Non-pigmented ciliary epithelial cell (primary cell): ENCODE data around the gene NBEA.
A peak's percentile ranks its signal among the peaks of the same experiment; 100 is the strongest.

Experiments used
- DNase-seq: peaks from one replicate; pipeline ENCODE4 v3.0.0-alpha.2; 2010; ENCODE audit warnings: low read depth

Gene NBEA

DNA sequence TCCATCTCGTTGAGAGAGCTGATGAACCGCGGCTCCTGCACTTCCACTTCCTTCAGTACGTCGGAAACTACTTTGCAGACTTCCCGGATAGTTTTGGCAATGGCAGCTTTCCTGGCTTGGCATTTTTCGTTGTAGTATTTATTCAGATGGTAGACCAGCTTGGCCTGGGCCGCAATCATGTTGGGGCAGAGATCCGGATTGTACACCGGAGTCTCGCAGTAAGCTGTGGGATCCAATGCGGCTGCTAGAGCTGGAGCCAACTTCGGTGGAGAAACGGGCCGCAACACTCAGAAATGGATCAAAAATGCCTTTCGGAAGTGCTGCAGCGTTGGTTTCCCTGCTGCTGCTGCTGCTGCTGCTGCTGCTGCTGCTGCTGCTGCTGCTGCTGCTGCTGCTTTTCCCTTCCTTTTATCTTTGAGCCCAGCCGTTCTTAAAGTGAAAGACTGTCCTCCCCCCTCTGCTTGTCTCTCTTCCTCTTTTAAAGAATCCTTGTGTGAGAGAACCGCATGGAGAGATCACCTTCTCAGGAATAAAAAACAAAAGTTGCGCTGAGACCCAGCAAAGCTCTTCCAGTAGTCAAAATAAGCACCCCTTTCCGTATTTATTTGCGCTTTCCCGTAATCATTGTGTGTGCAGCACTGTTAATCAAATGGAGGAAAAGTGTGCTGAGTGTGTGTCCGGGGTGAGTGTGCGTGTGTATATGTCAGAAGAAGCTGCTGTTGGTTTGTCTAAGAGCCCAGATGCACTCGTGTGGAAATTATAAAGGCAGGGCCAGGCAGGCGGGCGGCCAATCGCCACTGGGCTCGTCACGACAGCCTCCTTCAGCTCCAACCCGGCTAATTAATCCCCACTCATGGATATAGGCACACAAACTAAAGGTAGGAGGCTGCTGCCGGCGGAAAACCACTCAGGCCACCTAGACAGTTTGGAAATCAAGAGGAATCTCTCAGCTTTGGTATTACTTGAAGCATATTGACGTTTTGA, 534.2 kb downstream of the NBEA start, which contains the start of gene MAB21L1:
Gene MAB21L1 (minus strand): TSS at position 730 of the 984 bp plus-strand sequence. CDS start 551 bp downstream, at position 179.
- DNase-seq, result no peak

DNA sequence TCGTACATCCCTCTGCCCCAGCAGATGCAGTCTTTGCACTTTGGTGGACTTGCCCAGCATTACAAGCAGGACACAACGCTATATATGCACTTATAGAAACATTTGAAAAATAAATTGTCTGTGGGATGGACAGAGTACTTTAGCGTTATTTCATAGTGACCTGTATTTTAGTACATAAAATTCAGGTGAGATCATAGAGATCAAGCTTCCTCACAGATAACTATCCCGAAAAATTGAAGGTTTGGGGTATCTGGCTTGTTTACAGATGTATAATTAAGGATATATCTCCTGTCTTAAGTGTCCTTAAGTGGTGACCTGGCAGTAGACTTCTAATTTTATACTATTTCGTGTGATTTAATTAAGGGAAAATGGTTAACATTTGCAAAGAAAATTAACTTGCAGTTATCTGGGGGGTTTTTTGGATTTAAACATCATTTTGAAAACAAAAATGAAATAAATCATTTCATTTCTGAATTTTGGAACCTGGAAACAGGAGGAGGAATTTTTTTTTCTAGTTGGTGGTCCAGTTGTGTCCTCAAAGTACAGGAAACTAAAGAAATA, 535.4 kb downstream of the NBEA start:
- no peak for DNase-seq

DNA sequence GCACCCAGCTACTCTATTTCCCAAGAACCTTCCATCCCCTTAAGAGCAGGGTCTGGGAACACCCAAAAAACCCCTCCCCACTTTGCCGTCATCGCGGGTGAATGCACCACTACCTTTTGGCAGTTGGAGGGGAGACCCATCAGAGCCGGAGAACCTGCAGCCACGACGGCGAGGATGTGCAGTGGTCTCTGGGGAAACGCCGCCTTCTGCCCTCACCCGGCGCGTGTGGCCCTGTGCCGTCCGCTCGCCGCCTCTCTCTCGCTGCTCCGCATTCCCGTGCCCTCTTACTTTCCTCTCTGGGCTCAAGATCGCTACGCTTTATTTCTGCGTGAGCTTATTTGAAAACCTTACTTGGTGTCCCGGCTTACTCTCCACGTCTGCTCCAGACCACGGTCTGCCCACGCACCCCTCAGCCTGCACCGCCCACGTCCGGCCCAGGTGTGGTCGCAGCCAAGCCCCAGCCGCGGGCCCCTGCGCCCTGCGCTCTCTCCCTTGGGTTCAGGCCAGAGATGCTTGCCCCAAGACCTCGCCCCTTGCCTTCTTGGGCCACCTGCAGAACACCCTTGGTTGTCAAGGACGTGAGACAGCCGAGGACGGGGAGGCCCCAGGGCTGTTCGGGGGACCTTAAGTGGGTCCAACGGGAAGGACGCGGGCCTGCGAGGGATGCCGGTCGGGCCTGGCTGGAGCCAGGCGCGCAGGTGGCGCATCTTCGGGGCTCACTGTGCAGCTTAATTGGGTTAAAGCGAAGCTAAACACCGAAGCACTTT, 536.4 kb downstream of the NBEA start:
- no peak for DNase-seq

DNA sequence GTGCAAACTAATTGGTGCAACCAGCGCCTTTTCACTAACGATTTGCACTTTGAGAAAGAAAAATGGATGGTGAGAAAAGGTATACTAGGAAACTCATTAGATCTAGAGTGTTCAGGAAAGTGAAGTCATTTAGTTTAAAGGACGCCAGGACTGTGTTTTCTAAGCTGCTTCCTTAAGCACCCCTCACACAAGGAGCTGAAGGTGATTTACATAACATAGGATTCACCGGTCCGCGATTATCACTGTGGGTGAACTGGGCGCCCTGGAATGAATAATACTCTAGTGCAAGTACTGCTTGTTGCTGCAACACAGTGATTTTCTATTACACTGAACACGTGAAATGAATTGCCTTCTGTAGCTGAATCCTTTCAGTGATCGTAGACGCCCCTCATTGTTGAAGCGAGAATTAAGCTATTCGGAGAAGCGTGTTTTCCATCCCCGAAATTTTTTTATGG, 537.0 kb downstream of the NBEA start:
- DNase-seq, result no peak

DNA sequence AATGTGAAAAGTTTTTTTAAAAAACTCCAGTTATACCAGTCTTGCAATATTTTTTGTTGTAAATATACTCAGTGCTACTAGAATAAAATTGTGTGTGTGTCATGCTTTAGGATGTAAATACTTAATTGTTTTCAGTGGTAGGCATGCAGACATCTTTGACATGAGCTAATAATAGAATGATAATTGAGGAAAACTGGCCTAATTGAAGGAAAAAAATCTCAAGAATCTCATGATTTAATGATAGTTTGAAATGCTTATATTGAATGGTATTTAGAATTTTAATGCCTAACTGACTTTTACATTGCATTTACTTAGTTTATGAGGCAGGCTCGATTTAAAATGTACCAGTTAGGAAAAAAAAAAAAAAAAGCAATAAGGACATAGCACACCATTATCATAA, 537.6 kb downstream of the NBEA start:
- DNase-seq, result no peak

DNA sequence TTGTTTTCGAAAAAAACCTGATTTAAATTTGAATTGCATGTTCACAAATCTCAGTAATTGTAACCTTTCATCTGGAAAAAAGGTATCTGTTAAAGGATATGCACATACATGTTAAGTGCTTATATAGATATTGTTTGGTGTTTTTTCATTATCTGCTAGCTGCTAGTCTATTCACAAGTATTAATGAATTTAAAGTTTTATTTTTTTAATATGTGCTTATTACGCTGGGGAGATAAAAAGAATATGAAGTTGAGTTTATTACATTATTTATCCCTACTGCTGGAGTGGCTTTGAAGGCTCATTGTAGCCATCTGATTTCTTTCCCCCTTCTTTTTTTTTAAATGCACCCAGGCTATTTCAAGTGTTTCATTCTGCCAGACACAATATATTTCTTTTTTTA, 538.3 kb downstream of the NBEA start:
- DNase-seq, result no peak

DNA sequence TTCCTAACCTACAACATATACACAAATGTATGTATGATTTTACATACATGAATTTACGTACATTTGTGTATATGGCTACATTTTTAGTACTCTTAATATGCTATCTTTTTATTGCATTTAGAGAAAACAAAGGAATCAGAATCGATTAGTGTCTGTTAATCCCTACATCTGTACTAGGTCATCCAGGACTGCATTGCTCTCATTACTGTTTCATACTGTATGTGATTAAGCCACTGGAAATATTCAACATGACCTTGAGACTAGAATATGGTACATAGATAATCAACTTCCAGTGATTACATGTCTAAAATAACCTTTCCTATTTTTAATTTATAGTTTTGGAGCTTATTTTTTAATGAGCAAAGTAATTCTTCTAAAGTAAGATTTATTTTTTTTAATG, 539.7 kb downstream of the NBEA start:
- DNase-seq, result no peak

DNA sequence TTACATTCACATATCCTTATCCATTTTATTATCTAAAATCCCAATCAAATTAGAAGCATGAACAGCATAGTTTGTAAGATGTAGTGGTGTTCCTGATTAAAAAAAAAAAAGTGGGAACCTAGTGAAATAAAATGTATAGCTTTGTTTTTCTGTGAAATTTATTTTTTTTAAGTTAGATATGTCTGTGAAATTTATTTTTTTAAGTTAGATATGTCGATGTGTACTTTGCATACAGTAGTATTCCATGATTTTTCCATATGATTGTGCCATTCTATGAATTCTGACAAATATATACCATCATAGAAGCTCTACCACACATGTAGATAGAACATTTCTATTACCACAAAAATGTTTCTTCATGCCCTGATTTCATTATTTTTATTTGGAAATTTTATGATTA, 540.5 kb downstream of the NBEA start:
- DNase-seq, result no peak

DNA sequence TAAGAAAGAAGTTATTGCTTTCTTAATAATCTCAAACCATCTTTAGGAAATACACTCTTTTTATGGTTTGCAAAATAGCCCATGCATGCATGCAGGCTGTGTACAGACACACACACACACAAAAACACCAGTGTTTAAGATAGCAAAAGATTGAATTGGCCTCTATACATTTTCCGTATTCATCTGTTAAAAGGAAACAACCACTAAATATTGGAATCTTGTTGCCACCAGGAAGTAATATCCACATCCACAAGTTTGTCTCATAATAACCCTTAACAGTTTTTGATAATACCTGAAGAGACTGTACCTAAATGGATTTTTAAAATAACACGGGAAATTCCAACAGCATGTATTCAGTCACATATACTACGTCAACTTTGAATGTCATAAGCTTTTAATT, 541.7 kb downstream of the NBEA start:
- DNase-seq, result no peak

DNA sequence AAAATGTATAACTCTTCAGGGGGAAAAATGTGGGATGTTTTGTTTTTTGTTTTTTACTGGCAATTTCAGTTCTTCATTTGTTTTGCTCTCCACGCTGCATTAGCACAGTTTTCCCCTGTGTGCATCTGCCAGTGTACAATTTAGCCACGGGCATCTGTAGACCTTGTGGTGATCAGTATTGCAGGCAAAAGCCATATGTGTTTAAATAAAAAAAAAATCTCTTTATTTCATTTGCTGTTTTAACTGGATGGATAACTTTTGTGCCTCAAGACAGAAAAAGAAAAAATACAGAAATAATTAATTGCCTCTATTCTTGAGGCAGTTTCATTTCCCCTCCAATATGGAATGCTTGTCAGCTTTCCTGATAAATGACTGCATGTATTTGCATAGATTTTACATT, 542.3 kb downstream of the NBEA start:
- DNase-seq, result no peak

DNA sequence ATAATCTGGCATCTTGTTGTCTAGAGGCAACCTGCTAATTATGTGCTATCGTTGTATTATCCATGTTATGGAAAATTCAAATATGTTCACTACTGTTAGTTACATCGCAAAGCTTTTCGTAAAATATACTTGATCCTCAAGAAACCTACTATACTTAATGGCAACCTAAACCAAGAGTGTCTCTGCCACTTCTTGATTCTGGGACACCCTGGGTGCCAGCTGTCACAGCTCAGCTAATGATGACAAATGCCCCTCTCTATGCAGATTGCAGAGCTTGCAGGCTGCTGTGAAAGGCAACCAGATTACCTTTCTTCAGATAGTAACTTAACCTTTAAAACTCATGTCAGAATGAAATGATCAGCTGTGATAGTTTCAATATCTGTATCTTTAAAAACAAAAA, 543.4 kb downstream of the NBEA start:
- no peak for DNase-seq

DNA sequence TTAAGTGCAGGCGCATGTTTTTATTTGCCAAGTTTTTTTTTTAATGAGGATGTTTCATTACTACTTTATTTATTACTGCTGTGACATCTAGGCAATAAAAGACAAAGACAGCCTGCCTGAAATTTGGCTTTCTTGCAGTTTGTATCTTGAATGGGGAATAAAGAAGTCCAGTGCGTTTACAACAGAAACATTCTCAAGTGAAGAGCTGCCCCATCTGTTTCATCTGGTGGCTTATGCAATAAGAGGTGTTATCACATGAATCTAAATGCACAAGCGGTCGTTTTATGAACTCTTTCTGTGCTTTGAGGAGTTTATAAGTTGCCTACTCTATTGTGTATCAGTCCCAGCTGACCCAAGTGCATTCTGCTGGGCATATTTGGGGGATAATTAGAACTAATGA, 547.0 kb downstream of the NBEA start:
- no peak for DNase-seq

DNA sequence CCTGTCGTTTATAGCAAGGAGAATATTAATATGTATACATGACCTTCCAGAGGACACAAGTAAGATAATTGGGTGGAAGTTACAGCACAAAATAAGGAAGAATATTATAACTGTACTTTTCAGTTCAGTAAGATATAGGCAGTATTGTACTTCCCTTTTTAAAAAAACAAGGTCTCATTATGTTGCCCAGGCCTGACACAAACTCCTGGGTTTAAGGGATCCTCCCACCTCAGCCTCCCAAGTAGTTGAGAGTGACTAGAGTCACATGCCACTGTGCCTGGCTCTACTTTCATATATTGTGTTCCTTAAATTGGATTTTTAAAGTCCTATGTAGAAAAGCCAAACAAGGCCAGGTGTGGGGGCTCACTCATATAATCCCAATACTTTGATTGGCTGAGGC, 553.9 kb downstream of the NBEA start:
- DNase-seq, result no peak

DNA sequence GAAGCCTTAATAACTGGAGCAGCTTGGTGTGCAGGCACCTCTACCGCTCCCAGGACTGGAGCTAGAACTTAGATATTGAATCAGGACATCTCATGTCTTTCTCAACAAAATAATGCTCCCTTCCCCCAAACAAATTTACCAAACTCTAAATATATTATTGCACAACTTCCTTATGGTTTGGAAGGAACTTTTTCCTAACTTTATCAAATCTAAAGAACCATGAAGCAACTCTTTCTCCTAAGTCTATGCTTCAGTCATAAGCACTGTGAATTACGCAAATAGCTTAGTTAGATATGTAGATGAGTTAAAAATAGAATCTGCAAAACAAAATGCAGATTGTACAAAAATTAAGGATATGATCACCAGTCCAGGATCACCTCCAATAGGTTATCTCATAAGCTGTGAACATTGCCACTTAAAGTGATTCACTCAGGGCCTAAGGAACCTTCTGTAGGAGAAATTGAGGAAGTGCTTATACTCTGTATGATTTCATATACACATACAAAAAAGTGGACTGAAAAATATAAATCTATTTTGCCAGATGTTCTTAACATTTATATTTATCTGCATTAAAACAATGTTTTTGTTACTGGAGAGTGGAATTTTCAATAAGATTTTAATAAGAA, 554.8 kb downstream of the NBEA start:
- no peak for DNase-seq

DNA sequence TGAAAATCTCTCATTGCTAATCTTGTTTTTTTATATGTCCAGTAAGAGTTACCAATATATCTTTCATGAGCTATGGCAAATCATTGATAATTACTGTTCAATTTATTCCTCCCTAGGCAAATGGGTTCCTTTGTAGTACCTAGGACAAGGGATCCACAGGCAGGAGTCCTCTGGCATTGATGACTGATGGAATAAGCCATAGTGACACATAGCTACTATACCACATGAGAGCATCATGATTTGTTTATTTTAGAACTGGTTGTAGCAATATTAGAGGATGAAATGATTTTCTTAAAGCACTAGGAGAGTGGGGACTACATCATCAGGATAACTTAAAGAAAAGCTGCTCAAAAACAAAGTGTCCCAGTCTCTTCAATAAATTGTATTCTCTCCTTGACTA, 556.2 kb downstream of the NBEA start:
- no peak for DNase-seq

DNA sequence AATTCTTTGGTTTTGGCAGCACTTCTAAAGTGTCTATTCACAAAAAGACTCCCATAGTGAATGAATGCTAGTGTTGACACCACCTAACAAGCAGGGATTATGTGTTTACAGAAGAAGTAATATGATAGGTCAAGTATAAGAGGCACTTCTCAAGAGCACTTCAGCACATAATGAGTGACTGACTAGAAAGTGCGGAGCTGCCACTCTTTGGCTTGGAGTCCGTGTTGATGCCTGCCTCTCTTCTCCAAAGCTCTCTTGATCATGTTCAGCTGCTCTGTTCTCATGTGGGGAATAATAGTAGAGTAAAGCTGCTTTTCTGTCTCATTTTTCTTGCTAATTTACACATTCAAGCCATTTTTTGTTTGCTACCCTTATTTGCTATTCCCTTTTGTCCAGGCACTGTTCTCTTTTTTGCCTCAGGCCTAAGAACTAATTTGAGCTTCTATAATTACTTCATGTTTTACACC, 557.2 kb downstream of the NBEA start:
- no peak for DNase-seq

DNA sequence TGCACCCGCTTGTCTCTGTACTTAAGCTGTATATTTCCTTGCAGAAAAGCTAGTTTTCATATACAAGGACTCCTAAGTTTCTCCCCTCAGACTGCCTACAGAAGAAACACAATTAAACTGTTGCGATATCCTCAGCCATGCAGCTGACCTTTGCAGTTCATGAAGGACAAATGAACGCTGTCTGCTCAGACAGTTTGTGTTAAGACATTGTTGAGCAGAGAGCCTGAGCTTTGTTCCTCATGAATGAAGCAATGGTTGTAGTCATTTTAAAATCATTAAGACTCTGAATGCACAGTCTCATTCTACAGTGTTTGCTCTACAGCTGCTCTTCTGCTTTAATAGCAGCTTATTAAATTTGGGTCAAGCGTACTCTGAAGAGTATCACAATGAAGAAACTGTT, 557.6 kb downstream of the NBEA start:
- no peak for DNase-seq

DNA sequence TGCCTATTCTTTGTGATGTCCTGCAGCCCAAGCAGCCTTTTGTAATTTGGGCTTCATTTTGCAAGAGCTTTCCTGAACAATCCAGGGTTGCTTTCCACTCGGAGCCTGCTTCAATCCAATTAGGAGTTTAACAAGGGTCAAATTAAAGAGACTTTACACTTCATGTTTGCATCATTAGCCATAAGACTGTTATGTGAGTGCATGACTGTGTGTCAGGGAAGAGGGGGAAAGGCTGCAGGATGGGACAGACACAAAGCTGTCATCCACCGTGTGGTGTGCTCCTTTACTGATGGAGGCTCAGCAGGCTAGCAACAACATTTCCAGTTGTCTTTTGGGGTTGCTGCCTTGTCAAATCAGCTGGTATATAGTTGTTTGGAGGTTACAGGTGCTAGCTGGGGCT, 558.1 kb downstream of the NBEA start:
- no peak for DNase-seq

DNA sequence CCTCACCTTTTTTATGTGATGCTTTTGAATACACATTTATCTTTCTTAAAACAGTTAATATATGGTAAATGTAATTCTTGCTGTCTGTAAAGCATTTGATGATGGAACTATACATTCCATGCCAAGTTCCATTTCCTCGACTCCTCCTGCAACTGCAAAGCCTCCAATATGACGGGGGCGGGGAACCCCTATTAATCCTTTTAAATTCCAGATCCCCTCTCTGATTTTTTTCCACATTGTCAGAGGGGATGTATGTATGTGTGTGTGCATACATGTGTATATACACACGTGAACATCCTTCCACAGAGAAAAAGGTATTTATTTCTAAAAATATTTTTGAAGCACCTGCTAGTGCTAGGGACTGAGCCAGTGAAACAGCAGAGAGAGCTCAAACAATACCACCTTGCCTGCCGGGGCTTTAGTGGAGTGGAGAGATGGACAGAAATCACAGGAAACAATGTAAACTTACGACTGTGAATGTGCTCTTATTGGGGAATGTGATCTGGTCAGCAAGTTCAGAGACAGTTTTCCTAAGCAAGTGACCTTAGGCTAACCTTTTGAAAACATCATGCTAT, 559.7 kb downstream of the NBEA start:
- no peak for DNase-seq

DNA sequence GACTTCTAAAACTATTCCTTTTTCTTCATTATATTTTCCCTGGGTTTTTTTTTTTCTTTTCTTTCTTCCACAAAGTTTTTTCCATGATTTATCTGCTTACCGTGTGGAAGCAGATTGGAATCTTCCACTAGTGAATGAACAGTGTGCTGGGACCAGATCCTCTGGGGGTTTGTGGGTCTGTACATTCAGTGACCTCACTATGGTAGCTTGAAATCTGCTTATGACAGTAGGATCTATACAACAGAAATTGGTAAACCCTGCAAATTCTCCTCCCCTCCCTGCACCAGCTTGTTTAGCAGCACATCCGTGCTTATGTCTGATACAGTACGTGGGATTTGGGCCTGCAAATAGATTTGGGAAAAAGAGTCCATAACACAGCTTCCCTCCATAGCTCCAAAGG, 560.4 kb downstream of the NBEA start:
- DNase-seq, result no peak

DNA sequence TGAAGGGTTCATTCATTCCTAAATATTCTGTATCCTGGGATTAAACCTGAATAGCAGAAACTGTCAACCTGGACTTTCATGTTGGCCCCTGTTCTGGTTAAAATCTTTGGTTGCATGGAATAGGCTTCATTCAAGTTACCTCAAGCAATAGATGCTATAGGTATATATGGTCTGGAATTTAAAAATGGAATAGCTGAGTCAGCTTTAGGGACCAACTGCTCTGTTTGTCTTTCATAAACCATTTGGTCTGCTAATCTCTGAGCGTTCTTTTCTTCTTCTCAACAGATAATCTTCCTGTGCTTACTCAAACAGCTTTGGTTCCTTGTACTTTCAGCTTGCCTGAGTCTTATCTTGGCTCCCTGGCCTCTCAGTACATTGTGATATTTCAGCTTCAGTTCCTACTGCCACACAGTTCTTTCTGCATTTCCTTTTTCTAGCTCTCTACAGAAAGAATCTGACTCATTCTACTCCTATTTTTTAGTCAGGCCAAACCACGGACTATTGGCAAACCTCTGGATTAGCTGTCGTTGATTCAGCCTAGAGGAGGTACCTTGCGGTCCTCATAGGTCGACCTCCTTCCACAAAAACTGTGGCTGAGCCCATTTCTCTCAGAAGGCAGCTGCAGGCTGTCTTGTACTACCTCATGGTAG, 570.3 kb downstream of the NBEA start:
- DNase-seq, result peak; percentile 86
